ENCODE measurements around the gene MTRR. TPM values are rescaled to one million over a fixed set of nuclear protein-coding genes. Genes with fewer than 3 reads are reported as not detected.
A peak's percentile ranks its signal among the peaks of the same experiment; 100 is the strongest.

The MTRR gene
- polyA plus RNA-seq, 10 donors, result 22.8 to 31.0 (median 25.9) TPM

GRCh38 chr5:7856855-7857254 lies 12.1 kb upstream of the MTRR start:
- peak in 1 of 3 donors; percentile 28 for DNase-seq

- DNase-seq, result no peak
These were observed 11.6 kb upstream of the MTRR start for GRCh38 chr5:7857361-7857760.

DNA sequence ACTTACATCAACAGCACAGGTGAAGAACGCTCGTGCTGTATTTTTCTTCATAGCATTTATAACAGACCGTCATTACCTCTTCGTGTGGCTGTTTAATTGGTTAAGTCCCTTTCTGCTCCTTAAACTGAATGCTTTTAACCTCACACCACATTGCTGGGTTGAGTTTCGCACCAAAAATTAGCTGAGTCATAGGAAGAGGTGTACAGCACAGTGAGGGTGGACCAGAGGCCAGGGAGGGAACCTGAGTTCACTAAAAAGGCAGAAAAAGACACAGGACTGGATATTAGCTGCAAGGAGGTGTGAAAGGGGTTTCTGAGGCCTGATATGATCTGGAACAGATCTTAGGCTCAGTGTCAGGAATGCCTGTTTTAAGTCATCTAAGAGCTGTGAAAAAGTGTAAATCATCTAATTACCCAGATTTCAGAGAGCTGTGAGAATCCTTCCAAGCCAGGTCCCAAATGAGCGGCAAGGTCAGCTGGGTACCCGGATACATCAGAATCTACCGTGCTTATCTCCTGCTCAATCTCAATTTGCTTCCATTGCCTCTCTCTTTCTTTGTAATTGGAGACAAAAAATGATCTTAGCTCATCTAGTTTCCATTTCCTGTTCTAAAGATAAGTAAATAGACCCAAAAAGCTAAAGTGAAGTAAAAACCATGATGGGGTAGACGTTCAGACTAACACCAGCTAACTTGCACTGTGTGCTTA lies 10.9 kb upstream of the MTRR start:
- DNase-seq, result no peak

GRCh38 chr5:7866196-7866595 lies 2.8 kb upstream of the MTRR start:
- DNase-seq, result no peak

DNA sequence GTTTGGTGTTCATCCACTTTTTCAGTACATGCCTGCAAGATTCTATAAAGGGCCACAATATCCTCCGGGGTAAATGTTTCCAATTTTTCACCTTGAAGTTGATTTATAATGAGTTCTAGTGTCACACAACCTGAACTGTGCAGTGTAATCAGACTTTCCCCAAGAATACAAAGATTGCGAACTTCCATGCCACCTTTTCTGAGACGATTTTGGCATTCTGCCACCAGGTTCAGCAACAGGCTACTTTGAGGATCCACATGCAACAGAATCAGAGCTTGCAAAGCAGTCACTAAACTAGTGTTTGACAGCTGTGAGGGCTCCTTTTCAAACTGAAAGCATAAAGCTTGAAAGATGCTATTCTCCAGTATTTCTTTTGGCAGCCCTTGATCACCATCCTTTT lies 1.7 kb upstream of the MTRR start:
- no peak for DNase-seq

DNA sequence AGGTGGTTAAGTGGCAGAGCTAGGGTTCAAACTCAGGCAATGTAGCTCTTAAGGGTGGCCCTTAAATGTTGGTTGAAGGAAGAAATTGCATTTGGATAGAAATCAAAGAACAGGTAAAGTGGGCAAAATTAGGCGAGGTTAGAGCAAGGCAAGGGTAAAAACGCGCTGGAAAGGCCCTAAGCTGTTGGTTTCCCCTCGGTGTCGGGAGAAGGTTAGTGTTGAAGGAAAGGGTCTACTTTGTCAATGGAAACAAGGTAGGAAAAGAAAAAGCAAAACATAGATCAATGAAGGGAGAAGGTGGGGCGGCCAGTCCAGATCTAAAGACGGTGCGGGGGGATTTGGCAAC lies 548 bp upstream of the MTRR start:
- DNase-seq, result no peak

- DNase-seq, result no peak
These were observed 657 bp downstream of the MTRR start for GRCh38 chr5:7869474-7870136.

- no peak for DNase-seq
These were observed 2.7 kb downstream of the MTRR start for GRCh38 chr5:7871653-7872052.

GRCh38 chr5:7872517-7873130 lies 3.7 kb downstream of the MTRR start:
- no peak for DNase-seq

DNA sequence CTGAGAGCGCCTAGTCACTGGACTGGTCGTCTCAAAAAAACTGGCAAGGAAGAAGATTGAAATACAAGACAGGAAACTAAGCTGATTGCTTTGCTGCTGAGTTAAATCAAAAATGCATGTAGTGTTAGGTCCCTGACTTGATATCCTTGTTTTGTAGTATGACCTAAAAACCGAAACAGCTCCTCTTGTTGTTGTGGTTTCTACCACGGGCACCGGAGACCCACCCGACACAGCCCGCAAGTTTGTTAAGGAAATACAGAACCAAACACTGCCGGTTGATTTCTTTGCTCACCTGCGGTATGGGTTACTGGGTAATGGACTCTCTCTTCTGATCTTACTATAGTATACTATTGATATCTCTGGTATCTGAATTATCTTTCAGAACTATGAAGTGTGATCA lies 4.3 kb downstream of the MTRR start:
- no peak for DNase-seq

- no peak for DNase-seq
These were observed 5.7 kb downstream of the MTRR start for GRCh38 chr5:7874639-7875038.

DNA sequence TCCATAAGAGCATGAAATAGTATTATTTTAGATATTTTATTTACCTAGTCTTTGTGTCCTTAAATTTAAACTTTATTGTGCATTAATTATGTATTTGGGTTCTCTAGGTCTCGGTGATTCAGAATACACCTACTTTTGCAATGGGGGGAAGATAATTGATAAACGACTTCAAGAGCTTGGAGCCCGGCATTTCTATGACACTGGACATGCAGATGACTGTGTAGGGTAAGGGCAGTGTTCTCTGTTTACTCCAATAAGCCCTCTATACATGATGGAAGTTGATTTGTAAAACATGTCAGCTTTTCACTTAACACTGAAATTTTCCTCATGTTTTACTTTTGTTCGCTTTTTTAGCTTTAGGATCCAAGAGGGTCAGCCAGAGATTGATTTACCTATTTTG lies 6.2 kb downstream of the MTRR start:
- no peak for DNase-seq

- DNase-seq, result peak in 1 of 3 donors; percentile 9
These were observed 7.9 kb downstream of the MTRR start for GRCh38 chr5:7876867-7877266.

DNA sequence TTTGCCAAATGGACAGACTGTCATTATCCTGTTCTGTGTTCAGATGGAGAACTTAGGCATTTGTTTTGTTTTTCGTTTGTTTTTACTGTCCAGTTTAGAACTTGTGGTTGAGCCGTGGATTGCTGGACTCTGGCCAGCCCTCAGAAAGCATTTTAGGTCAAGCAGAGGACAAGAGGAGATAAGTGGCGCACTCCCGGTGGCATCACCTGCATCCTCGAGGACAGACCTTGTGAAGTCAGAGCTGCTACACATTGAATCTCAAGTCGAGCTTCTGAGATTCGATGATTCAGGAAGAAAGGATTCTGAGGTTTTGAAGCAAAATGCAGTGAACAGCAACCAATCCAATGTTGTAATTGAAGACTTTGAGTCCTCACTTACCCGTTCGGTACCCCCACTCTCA lies 8.9 kb downstream of the MTRR start:
- DNase-seq, result no peak

GRCh38 chr5:7878381-7878873 lies 9.5 kb downstream of the MTRR start:
- no peak for DNase-seq

DNA sequence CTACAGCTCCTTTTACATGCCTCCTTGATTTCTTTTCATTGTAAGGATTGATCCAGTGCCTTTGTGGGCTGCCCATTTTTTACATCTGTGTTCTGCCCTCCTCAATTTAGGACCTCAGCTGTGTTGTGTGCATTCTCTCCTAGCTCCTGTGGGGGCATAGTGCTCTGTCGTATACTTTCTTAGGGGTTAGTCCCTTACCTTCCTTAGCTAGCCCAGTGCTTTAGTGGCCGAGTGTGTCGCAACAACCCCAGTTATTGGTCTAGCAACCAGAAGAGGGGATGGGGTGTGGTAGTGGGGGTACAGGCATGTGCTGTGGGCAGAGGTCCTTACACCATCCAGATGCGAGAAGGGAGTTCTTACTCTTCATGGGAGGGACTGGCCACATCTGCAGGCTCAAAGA lies 12.1 kb downstream of the MTRR start:
- DNase-seq, result no peak

- no peak for DNase-seq
These were observed 12.9 kb downstream of the MTRR start for GRCh38 chr5:7881816-7882215.

DNA sequence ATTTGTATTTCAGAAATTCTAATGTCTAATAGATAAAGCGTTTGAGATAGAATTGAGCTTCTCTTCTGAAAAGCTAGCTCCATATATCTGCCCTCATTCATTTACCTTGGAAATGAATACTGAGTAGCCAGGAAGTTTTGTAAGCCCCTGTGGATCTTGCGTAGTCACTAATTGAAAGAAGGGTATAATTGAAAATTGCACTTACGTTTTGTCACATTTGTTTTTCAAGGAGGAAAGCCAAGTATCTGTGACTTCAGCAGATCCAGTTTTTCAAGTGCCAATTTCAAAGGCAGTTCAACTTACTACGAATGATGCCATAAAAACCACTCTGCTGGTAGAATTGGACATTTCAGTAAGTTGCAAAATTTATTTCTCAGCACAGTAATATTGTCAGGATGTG lies 14.0 kb downstream of the MTRR start:
- DNase-seq, result no peak

DNA sequence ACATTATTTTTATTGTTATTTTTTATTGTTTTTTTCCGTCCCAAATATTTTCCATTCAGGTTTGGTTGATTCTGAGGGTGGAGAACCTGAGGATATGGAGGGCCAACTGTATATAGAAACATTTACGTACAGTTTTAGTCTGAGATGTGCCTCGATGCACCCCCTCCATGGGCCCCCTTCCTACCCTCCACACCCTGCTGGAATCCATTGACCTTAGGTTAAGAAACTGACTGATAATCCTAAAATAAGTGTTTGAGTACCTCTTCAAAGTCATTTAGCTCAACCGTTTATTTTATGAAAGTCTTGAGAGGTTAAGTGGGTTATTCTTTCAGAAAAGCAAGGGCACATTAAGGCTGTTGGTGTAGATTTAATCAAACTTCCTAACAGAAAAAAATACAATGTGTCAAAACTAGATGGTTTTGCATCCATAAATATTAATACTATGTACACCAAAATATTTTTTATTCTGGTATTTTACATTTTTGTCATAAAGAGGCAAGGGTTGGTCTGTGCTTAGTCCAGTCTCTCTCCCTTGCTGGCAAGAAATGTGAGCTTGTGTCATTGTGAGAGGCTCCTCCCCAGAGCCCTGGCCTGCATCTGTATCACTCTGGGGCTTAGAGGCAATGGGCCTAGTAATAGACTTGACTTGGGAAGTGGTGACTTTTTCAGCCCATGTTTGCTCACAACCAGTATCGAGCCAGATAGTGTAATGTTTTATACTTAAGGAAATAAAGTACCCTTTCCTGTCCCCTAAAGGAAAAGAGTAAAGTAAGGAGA lies 15.7 kb downstream of the MTRR start:
- no peak for DNase-seq

- DNase-seq, result peak; percentile 23 to 61 (median 53)
These were observed 18.0 kb downstream of the MTRR start for GRCh38 chr5:7886849-7887475.

- no peak for DNase-seq
These were observed 20.0 kb downstream of the MTRR start for GRCh38 chr5:7888901-7889300.

DNA sequence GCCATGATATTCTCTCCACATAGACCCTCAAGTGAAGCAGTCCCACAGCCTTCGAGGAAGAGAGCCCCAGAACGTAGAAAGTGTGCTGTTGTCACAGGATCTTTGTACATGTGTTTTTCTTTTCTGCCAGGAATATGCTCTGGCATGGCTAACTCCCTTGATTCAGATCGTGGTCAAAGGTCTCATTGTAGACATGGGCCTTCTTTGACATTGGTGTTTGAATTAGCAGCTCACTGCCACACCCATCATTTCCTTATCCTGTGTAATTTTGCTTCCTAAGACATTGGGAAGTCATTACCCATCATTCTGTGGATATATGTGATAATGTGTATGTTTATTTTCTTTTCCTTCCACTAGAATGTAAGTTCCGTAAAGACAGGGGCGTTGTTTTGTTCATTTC lies 25.5 kb downstream of the MTRR start:
- no peak for DNase-seq
